GM06990 (cell line): ENCODE results near the gene CHAT.

ENCODE experiments used
- DNase-seq: peaks from one replicate; pipeline ENCODE4 v3.0.0-alpha.2; 2011; ENCODE audit not compliant: insufficient read length; ENCODE audit errors: extremely low read depth
- H3K27me3 ChIP-seq: replicated peaks from 2 replicates; pipeline ENCODE4 v1.6.0; 2011; ENCODE audit warnings: low read length; ENCODE audit not compliant: control insufficient read depth, insufficient read depth
- H3K36me3 ChIP-seq: 2 replicates; pipeline ENCODE4 v1.5.1; 2011; ENCODE audit warnings: low read length; ENCODE audit not compliant: control insufficient read depth, insufficient read depth
- H3K4me3 ChIP-seq: replicated peaks from 2 replicates; pipeline ENCODE4 v1.5.1; 2011; ENCODE audit warnings: low read depth, mild to moderate bottlenecking, control low read depth, low read length
- CTCF ChIP-seq: IDR thresholded peaks from 2 replicates; pipeline ENCODE4 v1.5.1; 2011; ENCODE audit warnings: low read length, control low read depth, mild to moderate bottlenecking, inconsistent platforms; ENCODE audit not compliant: insufficient read depth, poor library complexity, severe bottlenecking

The CHAT gene

GRCh38 chr10:49585387-49585786, 28.4 kb upstream of the CHAT start:
- TF ChIP-seq CTCF: no peak
- Histone ChIP-seq H3K4me3 (no peak overlapping the region), H3K27me3 (no peaks in the 10 kb centered on the region), H3K36me3 (no peaks in the 10 kb centered on the region)
- DNase-seq: no peak

GRCh38 chr10:49587981-49588380, 25.9 kb upstream of the CHAT start:
- Histone ChIP-seq H3K36me3 (no peaks in the 10 kb centered on the region), H3K4me3 (no peak overlapping the region), H3K27me3 (no peaks in the 10 kb centered on the region)
- no peak for DNase-seq
- no peak for TF ChIP-seq CTCF

GRCh38 chr10:49592726-49593563, 20.9 kb upstream of the CHAT start:
- TF ChIP-seq CTCF: peak; percentile 95
- no peak overlapping the region for H3K4me3 ChIP-seq
- no peak for DNase-seq

GRCh38 chr10:49593564-49593875, 20.3 kb upstream of the CHAT start:
- Histone ChIP-seq H3K27me3 (no peaks in the 10 kb centered on the region), H3K36me3 (no peaks in the 10 kb centered on the region), H3K4me3 (no peak overlapping the region)
- no peak for TF ChIP-seq CTCF
- DNase-seq: no peak

More at GRCh38 chr10:49592726-49593563, 20.9 kb upstream of the CHAT start:
- no peaks in the 10 kb centered on the region for H3K27me3 ChIP-seq
- H3K36me3 ChIP-seq: no peaks in the 10 kb centered on the region

GRCh38 chr10:49593998-49594397, 19.8 kb upstream of the CHAT start:
- TF ChIP-seq CTCF: no peak
- no peaks in the 10 kb centered on the region; the same call in 1 of the 2 replicates for H3K27me3 ChIP-seq
- H3K36me3 ChIP-seq: no peaks in the 10 kb centered on the region
- H3K4me3 ChIP-seq: no peak overlapping the region
- no peak for DNase-seq
